Measurements from ENCODE around the gene LSM3.

The LSM3 gene

GRCh38 chr3:14170531-14171159 lies 8.0 kb upstream of the LSM3 start:
- WGBS, 2 experiments: 83 to 100% methylated on average over 1 to 2 of the region's 2 CpGs
- peaks cover 52% of the 10 kb centered on the region for H3K36me3 ChIP-seq (ENCODE audit: control insufficient read depth, insufficient read depth, low read length)

DNA sequence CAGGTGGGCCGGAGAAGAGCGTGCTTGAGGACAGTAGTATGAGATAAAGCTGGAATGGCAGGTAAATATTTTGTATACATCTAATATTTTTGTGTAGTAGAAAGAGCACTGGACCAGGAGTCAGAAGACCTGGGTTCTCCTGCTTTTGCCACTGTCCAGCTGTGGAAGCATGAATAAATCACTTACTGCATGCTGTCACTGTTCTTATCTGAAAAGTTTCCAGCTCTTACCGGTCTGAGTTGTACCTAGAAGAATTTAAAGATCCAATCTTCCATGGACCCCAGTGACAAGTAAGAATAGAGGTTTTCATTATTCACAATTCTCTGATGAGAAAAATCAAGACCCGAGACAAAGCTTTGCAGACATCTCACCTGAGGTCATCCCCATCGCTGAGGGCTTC lies 6.1 kb upstream of the LSM3 start:
- H3K9me3 ChIP-seq (ENCODE audit: control insufficient read depth, low read length): no peaks in the 10 kb centered on the region
- H3K4me3 ChIP-seq (ENCODE audit: insufficient read depth, low read depth, low read length): no peak overlapping the region
- H3K27me3 ChIP-seq (ENCODE audit: control insufficient read depth, insufficient read depth, low read length, poor library complexity, severe bottlenecking): no peaks in the 10 kb centered on the region
- H3K27ac ChIP-seq (ENCODE audit: insufficient read depth, low read depth, low read length, poor library complexity, severe bottlenecking): no peak overlapping the region
- H3K36me3 ChIP-seq (ENCODE audit: control insufficient read depth, insufficient read depth, low read length): peaks cover 42% of the 10 kb centered on the region
- WGBS, 2 experiments: 86 to 90% methylated on average over 5 of the region's 5 CpGs
- H3K4me1 ChIP-seq (ENCODE audit: control insufficient read depth, insufficient read depth, low read length): no peaks in the 10 kb centered on the region

More at GRCh38 chr3:14170531-14171159, 8.0 kb upstream of the LSM3 start:
- no peak overlapping the region for H3K27ac ChIP-seq (ENCODE audit: insufficient read depth, low read depth, low read length, poor library complexity, severe bottlenecking)
- no peaks in the 10 kb centered on the region for H3K27me3 ChIP-seq (ENCODE audit: control insufficient read depth, insufficient read depth, low read length, poor library complexity, severe bottlenecking)
- no peak overlapping the region for H3K4me3 ChIP-seq (ENCODE audit: insufficient read depth, low read depth, low read length)
- H3K4me1 ChIP-seq (ENCODE audit: control insufficient read depth, insufficient read depth, low read length): no peaks in the 10 kb centered on the region
- no peaks in the 10 kb centered on the region for H3K9me3 ChIP-seq (ENCODE audit: control insufficient read depth, low read length)

- peaks cover 24% of the 10 kb centered on the region for H3K36me3 ChIP-seq (ENCODE audit: control insufficient read depth, insufficient read depth, low read length)
- H3K9me3 ChIP-seq (ENCODE audit: control insufficient read depth, low read length): no peaks in the 10 kb centered on the region
- H3K4me1 ChIP-seq (ENCODE audit: control insufficient read depth, insufficient read depth, low read length): peaks cover 3% of the 10 kb centered on the region
- 88 to 90% methylated on average over 1 to 2 of the region's 2 CpGs for WGBS, 2 experiments
- H3K27me3 ChIP-seq (ENCODE audit: control insufficient read depth, insufficient read depth, low read length, poor library complexity, severe bottlenecking): no peaks in the 10 kb centered on the region
- no peak overlapping the region for H3K4me3 ChIP-seq (ENCODE audit: insufficient read depth, low read depth, low read length)
- no peak overlapping the region for H3K27ac ChIP-seq (ENCODE audit: insufficient read depth, low read depth, low read length, poor library complexity, severe bottlenecking)
Observed at GRCh38 chr3:14174483-14174882, 4.1 kb upstream of the LSM3 start.

GRCh38 chr3:14175383-14176037 lies 3.1 kb upstream of the LSM3 start:
- WGBS, 2 experiments: 82 to 83% methylated on average over 3 of the region's 3 CpGs
- Histone ChIP-seq H3K9me3 (ENCODE audit: control insufficient read depth, low read length) (no peaks in the 10 kb centered on the region), H3K4me3 (ENCODE audit: insufficient read depth, low read depth, low read length) (no peak overlapping the region), H3K27ac (ENCODE audit: insufficient read depth, low read depth, low read length, poor library complexity, severe bottlenecking) (no peak overlapping the region), H3K27me3 (ENCODE audit: control insufficient read depth, insufficient read depth, low read length, poor library complexity, severe bottlenecking) (no peaks in the 10 kb centered on the region), H3K36me3 (ENCODE audit: control insufficient read depth, insufficient read depth, low read length) (peaks cover 15% of the 10 kb centered on the region), H3K4me1 (ENCODE audit: control insufficient read depth, insufficient read depth, low read length) (peaks cover 8% of the 10 kb centered on the region)

GRCh38 chr3:14177580-14178246 lies 904 bp upstream of the LSM3 start:
- peak overlapping the region; percentile 83 for H3K4me3 ChIP-seq (ENCODE audit: insufficient read depth, low read depth, low read length)
- no peak overlapping the region for H3K27ac ChIP-seq (ENCODE audit: insufficient read depth, low read depth, low read length, poor library complexity, severe bottlenecking)
- WGBS, 2 experiments: 11% methylated on average over 10 of the region's 10 CpGs
- peaks cover 8% of the 10 kb centered on the region for H3K4me1 ChIP-seq (ENCODE audit: control insufficient read depth, insufficient read depth, low read length)
- H3K9me3 ChIP-seq (ENCODE audit: control insufficient read depth, low read length): no peaks in the 10 kb centered on the region
- peaks cover 10% of the 10 kb centered on the region for H3K36me3 ChIP-seq (ENCODE audit: control insufficient read depth, insufficient read depth, low read length)
- H3K27me3 ChIP-seq (ENCODE audit: control insufficient read depth, insufficient read depth, low read length, poor library complexity, severe bottlenecking): no peaks in the 10 kb centered on the region

- Histone ChIP-seq H3K27me3 (ENCODE audit: control insufficient read depth, insufficient read depth, low read length, poor library complexity, severe bottlenecking) (no peaks in the 10 kb centered on the region), H3K4me1 (ENCODE audit: control insufficient read depth, insufficient read depth, low read length) (peaks cover 8% of the 10 kb centered on the region), H3K4me3 (ENCODE audit: insufficient read depth, low read depth, low read length) (peak overlapping the region; percentile 83), H3K27ac (ENCODE audit: insufficient read depth, low read depth, low read length, poor library complexity, severe bottlenecking) (peak overlapping the region; percentile 37), H3K9me3 (ENCODE audit: control insufficient read depth, low read length) (no peaks in the 10 kb centered on the region), H3K36me3 (ENCODE audit: control insufficient read depth, insufficient read depth, low read length) (peaks cover 10% of the 10 kb centered on the region)
- WGBS, 2 experiments: 6 to 11% methylated on average over 2 to 3 of the region's 3 CpGs
Observed at GRCh38 chr3:14179114-14179465, 473 bp downstream of the LSM3 start.

GRCh38 chr3:14179795-14180194 lies 1.2 kb downstream of the LSM3 start:
- Histone ChIP-seq H3K36me3 (ENCODE audit: control insufficient read depth, insufficient read depth, low read length) (peaks cover 10% of the 10 kb centered on the region), H3K27ac (ENCODE audit: insufficient read depth, low read depth, low read length, poor library complexity, severe bottlenecking) (no peak overlapping the region), H3K4me3 (ENCODE audit: insufficient read depth, low read depth, low read length) (peak overlapping the region; percentile 83), H3K27me3 (ENCODE audit: control insufficient read depth, insufficient read depth, low read length, poor library complexity, severe bottlenecking) (no peaks in the 10 kb centered on the region), H3K4me1 (ENCODE audit: control insufficient read depth, insufficient read depth, low read length) (peaks cover 8% of the 10 kb centered on the region), H3K9me3 (ENCODE audit: control insufficient read depth, low read length) (no peaks in the 10 kb centered on the region)
- 88 to 89% methylated on average over 1 of the region's 1 CpG for whole genome bisulfite sequencing, 2 experiments

GRCh38 chr3:14181253-14181652 lies 2.6 kb downstream of the LSM3 start:
- no peak overlapping the region for H3K27ac ChIP-seq (ENCODE audit: insufficient read depth, low read depth, low read length, poor library complexity, severe bottlenecking)
- no peaks in the 10 kb centered on the region for H3K9me3 ChIP-seq (ENCODE audit: control insufficient read depth, low read length)
- H3K4me3 ChIP-seq (ENCODE audit: insufficient read depth, low read depth, low read length): no peak overlapping the region
- peaks cover 16% of the 10 kb centered on the region for H3K36me3 ChIP-seq (ENCODE audit: control insufficient read depth, insufficient read depth, low read length)
- H3K27me3 ChIP-seq (ENCODE audit: control insufficient read depth, insufficient read depth, low read length, poor library complexity, severe bottlenecking): no peaks in the 10 kb centered on the region
- peaks cover 8% of the 10 kb centered on the region for H3K4me1 ChIP-seq (ENCODE audit: control insufficient read depth, insufficient read depth, low read length)
- 94 to 100% methylated on average over 3 of the region's 3 CpGs for WGBS, 2 experiments

DNA sequence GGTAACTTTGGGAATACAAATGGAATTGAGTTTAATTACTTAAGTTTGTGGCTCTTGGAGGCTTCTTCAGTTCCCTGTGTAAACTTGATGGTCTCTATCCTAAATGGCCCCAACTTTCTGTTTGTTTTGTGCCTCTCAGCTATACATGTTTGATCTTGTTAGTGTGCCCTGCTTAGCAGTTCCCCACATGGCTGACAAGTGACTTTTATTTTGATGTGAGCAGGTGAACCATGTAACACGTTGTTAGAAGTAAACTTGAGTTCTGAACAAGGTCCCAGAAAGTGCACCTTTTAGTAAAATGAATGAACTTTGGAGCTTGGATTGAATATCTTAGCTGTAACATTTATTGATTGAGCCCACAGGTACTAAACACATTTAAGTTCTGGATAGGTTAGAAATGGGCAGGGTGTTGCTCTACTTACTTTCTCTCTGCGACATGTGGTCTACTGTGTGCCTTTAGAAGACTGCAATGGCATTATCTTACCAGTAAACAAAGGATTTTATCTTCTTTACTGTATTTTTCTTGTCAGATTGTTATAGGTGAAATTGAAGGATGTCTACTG lies 4.5 kb downstream of the LSM3 start:
- peaks cover 16% of the 10 kb centered on the region for H3K36me3 ChIP-seq (ENCODE audit: control insufficient read depth, insufficient read depth, low read length)
- 89 to 93% methylated on average over 2 of the region's 2 CpGs for WGBS, 2 experiments
- no peak overlapping the region for H3K4me3 ChIP-seq (ENCODE audit: insufficient read depth, low read depth, low read length)
- H3K27me3 ChIP-seq (ENCODE audit: control insufficient read depth, insufficient read depth, low read length, poor library complexity, severe bottlenecking): no peaks in the 10 kb centered on the region
- peaks cover 8% of the 10 kb centered on the region for H3K4me1 ChIP-seq (ENCODE audit: control insufficient read depth, insufficient read depth, low read length)
- H3K27ac ChIP-seq (ENCODE audit: insufficient read depth, low read depth, low read length, poor library complexity, severe bottlenecking): no peak overlapping the region
- H3K9me3 ChIP-seq (ENCODE audit: control insufficient read depth, low read length): no peaks in the 10 kb centered on the region

- 95 to 97% methylated on average over 5 of the region's 5 CpGs for WGBS, 2 experiments
- H3K4me1 ChIP-seq (ENCODE audit: control insufficient read depth, insufficient read depth, low read length): no peaks in the 10 kb centered on the region
- peaks cover 15% of the 10 kb centered on the region for H3K36me3 ChIP-seq (ENCODE audit: control insufficient read depth, insufficient read depth, low read length)
- H3K4me3 ChIP-seq (ENCODE audit: insufficient read depth, low read depth, low read length): no peak overlapping the region
- H3K27me3 ChIP-seq (ENCODE audit: control insufficient read depth, insufficient read depth, low read length, poor library complexity, severe bottlenecking): no peaks in the 10 kb centered on the region
- no peak overlapping the region for H3K27ac ChIP-seq (ENCODE audit: insufficient read depth, low read depth, low read length, poor library complexity, severe bottlenecking)
- H3K9me3 ChIP-seq (ENCODE audit: control insufficient read depth, low read length): no peaks in the 10 kb centered on the region
Observed at GRCh38 chr3:14186854-14187458, 8.3 kb downstream of the LSM3 start.
